ENCODE results near the gene COL23A1. TPM values are rescaled to one million over a fixed set of nuclear protein-coding genes. Genes with fewer than 3 reads are reported as not detected.

Gene COL23A1
- total RNA-seq, 1 donor from 2014 or later: 2.9 TPM

DNA sequence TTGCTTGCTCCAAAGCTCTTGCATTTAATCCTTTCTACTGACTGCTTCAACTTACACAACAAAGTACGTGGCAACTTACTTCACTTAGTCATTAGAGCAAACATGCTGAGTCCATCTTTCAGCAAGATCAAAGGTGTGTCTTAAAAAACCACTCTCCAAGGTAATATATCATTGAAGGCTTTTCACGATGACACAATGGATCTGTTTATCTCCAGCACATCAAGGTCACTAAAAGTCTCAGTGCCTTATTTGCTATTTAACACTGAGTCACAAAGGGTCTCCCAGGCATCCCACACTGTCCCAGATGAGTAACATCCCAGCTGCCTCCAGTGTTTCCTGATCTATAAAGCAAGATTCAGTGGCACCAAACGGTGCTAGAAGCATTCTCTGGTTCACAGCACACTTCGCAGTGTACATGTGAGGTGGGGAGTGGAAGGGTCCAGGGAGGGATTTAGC, 40.3 kb upstream of the COL23A1 start:
- no peak overlapping the region for H3K27ac Mint-ChIP-seq (ENCODE audit: unreplicated experiment)
- TF ChIP-seq, protein P1, sequence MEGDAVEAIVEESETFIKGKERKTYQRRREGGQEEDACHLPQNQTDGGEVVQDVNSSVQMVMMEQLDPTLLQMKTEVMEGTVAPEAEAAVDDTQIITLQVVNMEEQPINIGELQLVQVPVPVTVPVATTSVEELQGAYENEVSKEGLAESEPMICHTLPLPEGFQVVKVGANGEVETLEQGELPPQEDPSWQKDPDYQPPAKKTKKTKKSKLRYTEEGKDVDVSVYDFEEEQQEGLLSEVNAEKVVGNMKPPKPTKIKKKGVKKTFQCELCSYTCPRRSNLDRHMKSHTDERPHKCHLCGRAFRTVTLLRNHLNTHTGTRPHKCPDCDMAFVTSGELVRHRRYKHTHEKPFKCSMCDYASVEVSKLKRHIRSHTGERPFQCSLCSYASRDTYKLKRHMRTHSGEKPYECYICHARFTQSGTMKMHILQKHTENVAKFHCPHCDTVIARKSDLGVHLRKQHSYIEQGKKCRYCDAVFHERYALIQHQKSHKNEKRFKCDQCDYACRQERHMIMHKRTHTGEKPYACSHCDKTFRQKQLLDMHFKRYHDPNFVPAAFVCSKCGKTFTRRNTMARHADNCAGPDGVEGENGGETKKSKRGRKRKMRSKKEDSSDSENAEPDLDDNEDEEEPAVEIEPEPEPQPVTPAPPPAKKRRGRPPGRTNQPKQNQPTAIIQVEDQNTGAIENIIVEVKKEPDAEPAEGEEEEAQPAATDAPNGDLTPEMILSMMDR (IDR thresholded peaks at IDR 0.05; ENCODE audit: partially characterized antibody, unreplicated experiment): no peak
- no peak overlapping the region for H3K4me3 Mint-ChIP-seq (ENCODE audit: unreplicated experiment)
- H3K9me3 Mint-ChIP-seq (ENCODE audit: unreplicated experiment): peaks cover 2% of the 10 kb centered on the region
- DNase-seq: no peak
- no peaks in the 10 kb centered on the region for H3K4me1 Mint-ChIP-seq (ENCODE audit: low read depth, unreplicated experiment)
- H3K36me3 Mint-ChIP-seq (ENCODE audit: unreplicated experiment): no peaks in the 10 kb centered on the region
- peaks cover 6% of the 10 kb centered on the region for H3K27me3 Mint-ChIP-seq (ENCODE audit: unreplicated experiment)

- H3K9me3 Mint-ChIP-seq (ENCODE audit: unreplicated experiment): peaks cover 2% of the 10 kb centered on the region
- H3K4me1 Mint-ChIP-seq (ENCODE audit: low read depth, unreplicated experiment): peaks cover 13% of the 10 kb centered on the region
- no peaks in the 10 kb centered on the region for H3K36me3 Mint-ChIP-seq (ENCODE audit: unreplicated experiment)
- peak overlapping the region; percentile 75 for H3K4me3 Mint-ChIP-seq (ENCODE audit: unreplicated experiment)
- no peak for DNase-seq
- TF ChIP-seq, protein P1 (IDR thresholded peaks at IDR 0.05; ENCODE audit: partially characterized antibody, unreplicated experiment): no peak
- peaks cover 4% of the 10 kb centered on the region for H3K27me3 Mint-ChIP-seq (ENCODE audit: unreplicated experiment)
- peak overlapping the region; percentile 38 for H3K27ac Mint-ChIP-seq (ENCODE audit: unreplicated experiment)
Observed at GRCh38 chr5:178627259-178627598, 37.0 kb upstream of the COL23A1 start.

DNA sequence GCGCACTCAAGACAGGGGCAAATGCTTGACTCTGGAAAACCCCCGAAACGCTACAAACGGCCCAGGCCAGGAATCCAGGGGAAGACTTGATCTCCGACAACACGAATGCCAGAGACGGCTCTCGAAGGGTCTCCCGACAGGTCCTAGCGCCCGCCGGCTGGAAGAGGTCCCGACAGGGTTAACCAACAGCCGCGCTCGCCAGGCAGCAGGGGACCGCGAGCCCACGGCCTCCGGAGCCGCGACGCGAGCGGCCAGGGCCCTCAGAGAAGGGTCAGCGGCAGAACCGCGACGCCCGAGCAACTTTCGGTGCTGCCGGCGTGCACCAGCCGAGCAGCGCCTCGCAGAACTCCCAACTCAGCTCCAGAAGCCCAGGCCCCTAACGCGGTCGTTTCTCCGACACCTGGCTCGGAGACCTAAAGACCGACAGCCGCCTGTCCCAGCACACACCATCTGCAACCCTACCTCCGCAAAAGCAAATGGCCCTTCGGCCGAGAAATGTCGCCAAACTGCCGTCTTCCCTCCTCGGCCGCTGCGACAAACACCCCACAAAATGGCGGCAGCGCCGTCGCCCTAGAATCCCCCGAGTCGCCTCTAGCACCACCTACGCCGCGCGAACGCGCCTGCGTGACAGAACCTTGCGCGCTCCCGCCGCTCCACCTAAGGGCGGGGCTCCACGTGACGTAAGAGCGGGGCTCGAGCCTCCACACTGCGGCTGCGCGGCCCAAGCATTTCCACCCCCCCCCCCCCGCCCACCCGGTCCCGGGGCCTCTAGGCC, 36.5 kb upstream of the COL23A1 start, which contains the start of gene CLK4:
Gene CLK4, minus strand, starts transcription at position 567 of the 775 bp plus-strand sequence. CDS start 3,634 bp downstream, outside the sequence.
- Mint-ChIP-seq H3K9me3 (ENCODE audit: unreplicated experiment) (peaks cover 2% of the 10 kb centered on the region), H3K4me3 (ENCODE audit: unreplicated experiment) (peak within 1 kb of the TSS; percentile 89), H3K4me1 (ENCODE audit: low read depth, unreplicated experiment) (peaks cover 16% of the 10 kb centered on the region), H3K27ac (ENCODE audit: unreplicated experiment) (peak within 1 kb of the TSS; percentile 98), H3K27me3 (ENCODE audit: unreplicated experiment) (peaks cover 4% of the 10 kb centered on the region), H3K36me3 (ENCODE audit: unreplicated experiment) (no peaks in the 10 kb centered on the region)
- DNase-seq: peak; percentile 95
- TF ChIP-seq, protein P1 (IDR thresholded peaks at IDR 0.05; ENCODE audit: partially characterized antibody, unreplicated experiment): no peak

DNA sequence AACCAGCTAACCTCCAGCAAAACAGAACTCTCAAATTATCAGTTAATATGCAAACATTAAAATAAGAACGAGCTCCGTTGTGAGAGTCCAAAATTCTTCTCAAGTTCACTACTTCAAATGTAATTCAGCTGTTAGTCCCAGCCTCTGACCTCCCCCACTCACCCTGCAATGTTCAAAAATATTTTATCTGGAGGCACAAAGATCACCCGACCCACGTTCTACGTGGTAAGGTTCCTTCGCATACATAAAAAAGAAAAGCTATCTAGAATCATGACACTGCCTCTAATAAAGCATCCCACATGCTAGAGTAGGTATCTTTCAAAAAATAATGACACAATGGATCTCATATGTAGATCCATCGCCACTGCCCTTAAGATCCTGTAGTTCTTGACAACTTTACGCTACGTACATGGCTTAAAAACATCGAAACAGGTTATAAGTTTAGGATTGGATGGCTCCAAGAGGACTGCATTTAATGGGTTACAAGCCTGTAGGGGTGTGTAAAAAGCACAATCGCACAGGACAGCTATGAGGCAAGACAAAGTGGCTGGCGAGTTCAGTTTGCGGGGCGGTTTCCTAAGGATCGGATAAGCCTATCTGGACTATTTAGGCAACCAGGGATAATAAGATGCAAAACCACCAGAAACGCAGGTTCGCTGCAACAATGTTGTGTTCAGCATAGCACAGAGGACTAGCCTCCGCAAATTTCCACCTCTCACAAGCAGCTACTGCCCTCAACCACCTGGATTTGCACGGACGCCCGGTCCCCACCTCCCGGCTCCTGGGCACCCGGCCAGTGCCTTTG, 35.7 kb upstream of the COL23A1 start:
- TF ChIP-seq, protein P1 (IDR thresholded peaks at IDR 0.05; ENCODE audit: partially characterized antibody, unreplicated experiment): no peak
- H3K4me1 Mint-ChIP-seq (ENCODE audit: low read depth, unreplicated experiment): peaks cover 16% of the 10 kb centered on the region
- peaks cover 4% of the 10 kb centered on the region for H3K27me3 Mint-ChIP-seq (ENCODE audit: unreplicated experiment)
- peak overlapping the region; percentile 89 for H3K4me3 Mint-ChIP-seq (ENCODE audit: unreplicated experiment)
- H3K36me3 Mint-ChIP-seq (ENCODE audit: unreplicated experiment): no peaks in the 10 kb centered on the region
- peaks cover 2% of the 10 kb centered on the region for H3K9me3 Mint-ChIP-seq (ENCODE audit: unreplicated experiment)
- DNase-seq: peak; percentile 13
- H3K27ac Mint-ChIP-seq (ENCODE audit: unreplicated experiment): peak overlapping the region; percentile 87

All from glutamatergic neuron (in vitro differentiated cells).